ENCODE results near the gene BACE1-AS. TPM values are rescaled to one million over a fixed set of nuclear protein-coding genes. Genes with fewer than 3 reads are reported as not detected.
A peak's percentile ranks its signal among the peaks of the same experiment; 100 is the strongest.
"Not testable (repeated sequence)": the region's sequence is repeated elsewhere in the genome, so short reads cannot be mapped to it uniquely, and the experiment has no call there.

Gene BACE1-AS
- total RNA-seq, 1 experiment from 2014 or later, result 13.7 TPM

DNA sequence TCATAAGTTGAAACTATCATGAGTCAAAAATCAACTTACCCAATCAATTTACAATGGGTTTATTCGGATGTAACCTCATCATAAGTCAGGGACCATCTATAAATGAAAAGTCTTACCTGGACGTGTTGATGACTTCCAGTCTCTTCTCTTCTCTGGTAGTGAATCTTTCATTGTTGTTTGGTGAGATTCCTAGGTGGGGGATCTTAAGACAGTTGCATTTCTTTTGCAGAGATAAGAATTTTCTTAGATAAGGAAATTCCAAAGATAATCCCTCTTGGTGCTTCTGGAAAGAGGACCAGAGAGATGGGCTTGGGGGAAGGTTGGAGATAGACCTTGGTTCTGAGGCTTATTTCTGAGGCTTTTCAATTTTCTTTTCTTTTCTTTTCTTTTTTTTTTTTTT lies 21.3 kb upstream of the BACE1-AS start:
- CTCF ChIA-PET, result no interaction called here
- H3K27me3 ChIP-seq (replicated peaks; ENCODE audit: insufficient read depth, low read depth, low read length, poor library complexity), result no peaks in the 10 kb centered on the region
- peaks cover 8% of the 10 kb centered on the region for H3K9me3 ChIP-seq (ENCODE audit: low read depth, low read length, poor library complexity, severe bottlenecking)
- no peak for DNase-seq (ENCODE audit: low spot score)
- intact Hi-C loops (cut with micrococcal nuclease; ENCODE audit: unreplicated experiment), result no loop called here
- no TSS peak for BruUV-seq (replicated peaks)
- H3K27ac ChIP-seq (ENCODE audit: low read depth, low read length, poor library complexity, severe bottlenecking), result no peak overlapping the region
- TF ChIP-seq EZH2 (IDR thresholded peaks at IDR 0.05; ENCODE audit: borderline replicate concordance, low read depth, low read length, poor library complexity, severe bottlenecking), result no peak
- TF ChIP-seq, protein P1, sequence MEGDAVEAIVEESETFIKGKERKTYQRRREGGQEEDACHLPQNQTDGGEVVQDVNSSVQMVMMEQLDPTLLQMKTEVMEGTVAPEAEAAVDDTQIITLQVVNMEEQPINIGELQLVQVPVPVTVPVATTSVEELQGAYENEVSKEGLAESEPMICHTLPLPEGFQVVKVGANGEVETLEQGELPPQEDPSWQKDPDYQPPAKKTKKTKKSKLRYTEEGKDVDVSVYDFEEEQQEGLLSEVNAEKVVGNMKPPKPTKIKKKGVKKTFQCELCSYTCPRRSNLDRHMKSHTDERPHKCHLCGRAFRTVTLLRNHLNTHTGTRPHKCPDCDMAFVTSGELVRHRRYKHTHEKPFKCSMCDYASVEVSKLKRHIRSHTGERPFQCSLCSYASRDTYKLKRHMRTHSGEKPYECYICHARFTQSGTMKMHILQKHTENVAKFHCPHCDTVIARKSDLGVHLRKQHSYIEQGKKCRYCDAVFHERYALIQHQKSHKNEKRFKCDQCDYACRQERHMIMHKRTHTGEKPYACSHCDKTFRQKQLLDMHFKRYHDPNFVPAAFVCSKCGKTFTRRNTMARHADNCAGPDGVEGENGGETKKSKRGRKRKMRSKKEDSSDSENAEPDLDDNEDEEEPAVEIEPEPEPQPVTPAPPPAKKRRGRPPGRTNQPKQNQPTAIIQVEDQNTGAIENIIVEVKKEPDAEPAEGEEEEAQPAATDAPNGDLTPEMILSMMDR (conservative IDR thresholded peaks at IDR 0.05; ENCODE audit: low read depth, low read length), result no peak
- peaks cover 4% of the 10 kb centered on the region for H3K36me3 ChIP-seq (ENCODE audit: insufficient read depth, low read length, poor library complexity, severe bottlenecking)
- H3K4me3 ChIP-seq (ENCODE audit: low read depth, low read length, poor library complexity, severe bottlenecking), result no peak overlapping the region
- no peaks in the 10 kb centered on the region for H3K4me1 ChIP-seq (ENCODE audit: insufficient read depth, low read length, poor library complexity, severe bottlenecking)
- POLR2A ChIA-PET (ENCODE audit: low non-redundant PET), result no interaction called here

GRCh38 chr11:117271208-117271607 lies 19.9 kb upstream of the BACE1-AS start:
- intact Hi-C loops (cut with micrococcal nuclease; ENCODE audit: unreplicated experiment), result no loop called here
- TF ChIP-seq, protein P1 (conservative IDR thresholded peaks at IDR 0.05; ENCODE audit: low read depth, low read length), result no peak
- TF ChIP-seq EZH2 (IDR thresholded peaks at IDR 0.05; ENCODE audit: borderline replicate concordance, low read depth, low read length, poor library complexity, severe bottlenecking), result no peak
- H3K4me1 ChIP-seq (ENCODE audit: insufficient read depth, low read length, poor library complexity, severe bottlenecking), result no peaks in the 10 kb centered on the region
- no peak for DNase-seq (ENCODE audit: low spot score)
- ChIA-PET CTCF (no interaction called here), POLR2A (ENCODE audit: low non-redundant PET) (interaction anchor here (0.6 kb wide), 1 partner anchor 9 kb away, joined by 13 read pairs; no protein-coding TSS in a partner anchor)
- H3K4me3 ChIP-seq (ENCODE audit: low read depth, low read length, poor library complexity, severe bottlenecking), result no peak overlapping the region
- H3K27ac ChIP-seq (ENCODE audit: low read depth, low read length, poor library complexity, severe bottlenecking), result no peak overlapping the region
- no TSS peak for BruUV-seq (replicated peaks)
- H3K9me3 ChIP-seq (ENCODE audit: low read depth, low read length, poor library complexity, severe bottlenecking), result peaks cover 8% of the 10 kb centered on the region
- peaks cover 4% of the 10 kb centered on the region for H3K36me3 ChIP-seq (ENCODE audit: insufficient read depth, low read length, poor library complexity, severe bottlenecking)
- no peaks in the 10 kb centered on the region for H3K27me3 ChIP-seq (replicated peaks; ENCODE audit: insufficient read depth, low read depth, low read length, poor library complexity)

DNA sequence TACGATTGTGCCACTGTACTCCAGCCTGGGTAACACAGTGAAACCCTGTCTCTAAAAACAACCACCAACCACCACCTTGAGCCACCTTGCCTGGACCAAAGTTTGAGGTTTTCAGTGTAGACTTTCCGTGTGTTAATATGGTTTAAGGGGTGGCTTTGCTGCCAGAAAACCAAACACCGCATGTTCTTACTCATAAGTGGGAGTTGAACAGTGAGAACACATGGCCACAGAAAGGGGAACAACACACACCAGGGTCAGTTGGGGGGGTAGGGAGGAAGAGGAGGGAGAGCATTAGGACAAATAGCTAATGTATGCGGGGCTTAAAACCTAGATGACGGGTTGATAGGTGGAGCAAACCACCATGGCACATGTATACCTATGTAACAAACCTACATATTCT lies 19.0 kb upstream of the BACE1-AS start:
- BruUV-seq (replicated peaks); POLR2A ChIA-PET (ENCODE audit: low non-redundant PET); H3K9me3 ChIP-seq (ENCODE audit: low read depth, low read length, poor library complexity, severe bottlenecking): not testable (repeated sequence)

GRCh38 chr11:117273550-117274289 lies 17.4 kb upstream of the BACE1-AS start:
- peaks cover 4% of the 10 kb centered on the region for H3K36me3 ChIP-seq (ENCODE audit: insufficient read depth, low read length, poor library complexity, severe bottlenecking)
- H3K4me1 ChIP-seq (ENCODE audit: insufficient read depth, low read length, poor library complexity, severe bottlenecking), result no peaks in the 10 kb centered on the region
- no peak overlapping the region for H3K4me3 ChIP-seq (ENCODE audit: low read depth, low read length, poor library complexity, severe bottlenecking)
- no peak overlapping the region for H3K27ac ChIP-seq (ENCODE audit: low read depth, low read length, poor library complexity, severe bottlenecking)
- no peaks in the 10 kb centered on the region for H3K27me3 ChIP-seq (replicated peaks; ENCODE audit: insufficient read depth, low read depth, low read length, poor library complexity)
- peaks cover 8% of the 10 kb centered on the region for H3K9me3 ChIP-seq (ENCODE audit: low read depth, low read length, poor library complexity, severe bottlenecking)
- no TSS peak for BruUV-seq (replicated peaks)
- TF ChIP-seq EZH2 (IDR thresholded peaks at IDR 0.05; ENCODE audit: borderline replicate concordance, low read depth, low read length, poor library complexity, severe bottlenecking), result no peak
- TF ChIP-seq, protein P1 (conservative IDR thresholded peaks at IDR 0.05; ENCODE audit: low read depth, low read length), result no peak
- peak; percentile 84 for DNase-seq (ENCODE audit: low spot score)
- ChIA-PET CTCF (no interaction called here), POLR2A (ENCODE audit: low non-redundant PET) (interaction anchor here (0.7 kb wide), 1 partner anchor 58 kb away, joined by 3 read pairs; no protein-coding TSS in a partner anchor)
- intact Hi-C loops (cut with micrococcal nuclease; ENCODE audit: unreplicated experiment), result no loop called here

More for the DNA sequence above, 19.0 kb upstream of the BACE1-AS start:
- H3K27ac ChIP-seq (ENCODE audit: low read depth, low read length, poor library complexity, severe bottlenecking); CTCF ChIA-PET; intact Hi-C loops (cut with micrococcal nuclease; ENCODE audit: unreplicated experiment); H3K27me3 ChIP-seq (replicated peaks; ENCODE audit: insufficient read depth, low read depth, low read length, poor library complexity); DNase-seq (ENCODE audit: low spot score); H3K36me3 ChIP-seq (ENCODE audit: insufficient read depth, low read length, poor library complexity, severe bottlenecking); H3K4me3 ChIP-seq (ENCODE audit: low read depth, low read length, poor library complexity, severe bottlenecking); H3K4me1 ChIP-seq (ENCODE audit: insufficient read depth, low read length, poor library complexity, severe bottlenecking): not testable (repeated sequence)

Measured in A673 (cell line).